T47D (cell line): ENCODE results near the gene HTR7.
"Not testable (repeated sequence)": the region's sequence is repeated elsewhere in the genome, so short reads cannot be mapped to it uniquely, and the experiment has no call there.

Source experiments
- DNase-seq, 2 experiments: peaks; one replicate each; pipeline versions ENCODE4 v3.0.0 to v3.0.0-alpha.2; 2011 to 2012; ENCODE audit warnings: low read depth in 1 of 2, low spot score in 1 of 2
- JUND ChIP-seq: IDR thresholded peaks from 2 replicates; pipeline ENCODE4 v1.6.1; 2012; ENCODE audit warnings: low read depth
- in situ Hi-C: cut with HindIII; loops from 2 replicates; pipeline ENCODE4 v1.10.0; 2016; ENCODE audit warnings: low sequenced_read_pairs, low pct_unique_long_range_greater_than_20kb

HTR7 gene

GRCh38 chr10:90816466-90816865 lies 41.4 kb downstream of the HTR7 start:
- TF ChIP-seq JUND, result no peak
- no peak for DNase-seq
- in situ Hi-C loops, result no loop called here

DNA sequence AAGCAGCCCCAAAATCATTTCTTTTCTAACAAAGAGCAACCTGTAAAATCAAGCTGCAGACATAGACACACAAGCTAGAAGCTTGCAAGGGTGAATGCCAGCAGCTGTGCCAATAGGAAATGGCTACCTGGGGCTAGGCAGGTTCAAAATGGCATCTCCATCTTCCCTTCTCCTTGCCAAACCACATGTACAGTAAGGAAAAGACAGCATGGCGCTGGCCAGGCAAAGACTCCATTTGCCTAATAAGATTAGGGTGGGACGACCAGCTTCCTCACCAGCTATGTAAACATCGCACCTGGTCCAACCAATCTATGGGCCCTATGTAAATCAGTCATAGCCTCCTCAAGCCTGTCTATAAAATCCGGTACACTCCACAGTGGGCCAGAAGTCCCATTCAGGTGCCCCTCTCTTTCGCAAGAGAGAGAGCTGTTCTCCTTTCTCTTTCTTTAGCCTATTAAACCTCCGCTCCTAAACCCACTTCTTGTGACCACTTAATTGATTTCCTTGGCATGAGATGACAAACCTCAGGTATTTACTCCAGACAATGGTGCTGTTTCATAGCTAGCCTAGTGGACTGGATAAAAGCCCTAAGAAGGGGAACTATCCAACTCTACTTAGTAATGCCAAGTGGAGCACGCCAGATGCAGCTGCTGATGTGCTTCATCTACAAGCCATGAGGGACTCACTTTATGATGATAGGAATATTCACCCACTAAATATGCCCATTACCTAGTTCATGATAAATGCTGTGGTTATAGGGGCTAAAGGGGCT lies 44.1 kb downstream of the HTR7 start:
- no peak for DNase-seq
- in situ Hi-C loops, result no loop called here
- TF ChIP-seq JUND, result no peak

DNA sequence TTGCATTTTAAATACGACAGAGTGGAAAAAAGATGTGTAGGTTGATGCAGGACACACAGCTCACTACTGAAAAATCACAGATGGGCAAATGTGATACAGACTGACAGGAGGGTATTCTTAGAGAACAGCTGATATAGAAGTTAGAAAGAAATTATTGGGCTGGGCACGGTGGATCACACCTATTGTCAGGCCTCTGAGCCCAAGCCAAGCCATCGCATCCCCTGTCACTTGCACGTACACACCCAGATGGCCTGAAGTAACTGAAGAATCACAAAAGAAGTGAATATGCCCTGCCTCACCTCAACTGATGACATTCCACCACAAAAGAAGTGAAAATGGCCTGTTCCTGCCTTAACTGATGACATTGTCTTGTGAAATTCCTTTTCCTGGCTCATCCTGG lies 50.7 kb downstream of the HTR7 start:
- DNase-seq, in situ Hi-C loops: not testable (repeated sequence)

DNA sequence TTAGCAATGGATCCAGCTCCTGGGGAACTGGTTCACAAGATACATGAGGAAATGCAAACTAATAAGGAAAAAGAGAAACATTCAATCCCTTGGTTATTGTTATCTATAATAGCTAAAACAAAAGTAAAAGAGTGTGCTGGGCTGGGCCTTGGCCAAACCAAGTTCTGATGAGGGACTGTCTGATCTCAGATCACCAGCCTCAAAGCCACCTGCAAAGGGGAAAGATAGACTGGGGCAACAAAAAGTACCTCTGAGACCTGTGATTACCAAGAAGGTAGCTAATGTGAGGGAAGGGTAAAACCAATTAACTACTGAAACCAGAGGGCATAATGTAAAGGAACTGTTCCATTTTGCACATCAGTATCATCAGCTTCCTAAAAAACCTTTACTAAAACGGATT lies 51.2 kb downstream of the HTR7 start:
- no peak for TF ChIP-seq JUND
- no peak for DNase-seq
- in situ Hi-C loops, result no loop called here

DNA sequence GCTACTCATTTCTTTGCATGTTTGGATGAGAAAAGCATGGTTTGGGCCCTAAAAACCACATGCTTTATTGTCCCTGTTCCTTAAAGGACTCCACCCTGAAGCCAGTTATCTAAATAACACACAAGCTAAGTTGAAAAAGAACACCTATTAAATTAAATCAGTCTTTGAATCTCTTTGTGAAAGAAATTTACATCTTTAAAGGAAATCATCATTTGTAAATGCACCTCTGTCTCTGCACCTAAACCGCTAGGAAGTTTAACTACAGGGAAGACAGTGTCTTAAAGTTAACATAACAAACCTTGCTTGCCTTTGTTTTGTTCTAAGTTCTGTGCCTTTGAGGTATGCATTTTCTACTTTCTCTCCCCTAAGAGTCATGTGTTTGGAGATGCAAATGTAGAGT lies 52.6 kb downstream of the HTR7 start:
- no peak for DNase-seq
- in situ Hi-C loops, result no loop called here
- no peak for TF ChIP-seq JUND

DNA sequence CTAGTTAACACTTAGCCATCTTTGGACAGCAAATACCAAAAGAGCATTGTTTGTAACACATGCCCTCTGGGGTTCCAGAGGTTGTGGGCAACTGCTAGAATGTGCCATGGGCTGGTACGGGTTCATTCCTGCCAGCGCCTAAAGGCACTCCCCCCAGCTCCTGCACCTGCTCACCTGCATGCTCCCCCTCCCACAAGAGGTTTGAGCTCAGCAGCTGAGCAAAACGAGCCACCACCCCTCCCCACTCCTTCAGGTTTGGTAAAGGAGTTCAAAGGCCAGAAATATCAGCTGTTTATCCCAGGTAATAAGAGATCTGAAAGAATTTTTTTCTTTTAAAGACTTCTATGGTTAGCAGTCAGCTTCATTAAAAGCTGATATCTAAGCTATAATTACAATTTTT lies 53.5 kb downstream of the HTR7 start:
- TF ChIP-seq JUND, result no peak
- no peak for DNase-seq
- in situ Hi-C loops, result no loop called here

- no peak for DNase-seq
- no peak for TF ChIP-seq JUND
- in situ Hi-C loops, result no loop called here
Measured at GRCh38 chr10:90801608-90802007, 56.2 kb downstream of the HTR7 start.

GRCh38 chr10:90800232-90800796 lies 57.5 kb downstream of the HTR7 start:
- in situ Hi-C loops, result no loop called here
- TF ChIP-seq JUND, result no peak
- DNase-seq, result no peak

DNA sequence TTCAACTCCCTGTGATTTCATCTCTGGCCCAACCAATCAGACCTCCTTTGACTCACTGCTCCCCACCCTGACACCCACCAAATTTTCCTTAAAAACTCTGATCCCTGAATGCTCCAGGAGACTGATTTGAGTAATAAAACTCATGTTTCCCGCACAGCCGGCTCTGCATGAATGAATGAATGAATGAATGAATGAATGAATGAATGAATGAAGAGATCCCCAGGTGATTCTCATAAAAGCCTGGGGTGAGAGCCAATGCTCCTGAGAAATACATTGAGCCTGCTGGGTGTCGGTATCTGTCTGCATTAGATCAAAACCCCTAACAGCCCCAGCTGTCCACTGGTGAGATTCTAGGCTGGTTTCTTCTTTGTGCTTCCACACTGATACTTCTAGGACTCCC lies 58.7 kb downstream of the HTR7 start:
- TF ChIP-seq JUND, result no peak
- in situ Hi-C loops, result no loop called here

DNA sequence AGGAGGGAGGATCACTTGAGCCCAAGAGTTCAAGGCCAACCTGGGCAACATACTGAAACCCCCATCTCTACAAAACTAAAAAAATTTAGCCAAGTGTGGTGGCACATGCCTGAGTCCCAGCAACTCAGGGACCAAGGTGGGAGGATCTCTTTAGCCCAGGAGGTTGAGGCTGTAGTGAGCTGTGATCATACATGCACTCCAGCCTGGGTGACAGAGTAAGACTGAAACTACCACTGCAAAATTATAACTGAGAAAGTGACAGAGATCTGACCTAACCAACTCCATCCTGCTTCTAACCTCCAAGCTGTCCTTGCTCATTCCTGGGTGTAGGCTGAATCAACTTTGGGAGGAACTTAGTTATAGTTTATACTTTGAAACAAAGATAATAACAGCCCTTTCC lies 59.4 kb downstream of the HTR7 start:
- no peak for DNase-seq
- no peak for TF ChIP-seq JUND
- in situ Hi-C loops, result no loop called here

More for the DNA sequence above, 58.7 kb downstream of the HTR7 start:
- no peak for DNase-seq

DNA sequence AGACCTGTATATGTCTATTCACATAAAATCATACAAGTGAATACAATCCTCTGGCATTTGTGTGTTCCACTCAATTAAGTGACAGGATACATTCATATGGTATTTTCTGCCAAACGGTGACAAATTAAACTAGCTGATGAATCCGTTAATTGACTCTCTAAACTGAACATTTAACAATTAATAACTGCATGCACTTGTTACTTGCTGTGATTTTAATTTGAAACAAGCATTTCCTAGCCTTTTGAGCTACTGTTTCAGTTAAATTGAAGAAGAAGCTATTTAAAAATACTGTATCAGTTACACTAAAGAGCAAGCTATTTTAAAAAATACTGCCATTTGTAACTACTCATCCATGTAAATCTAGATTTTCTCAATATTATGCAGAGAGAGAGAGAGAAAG lies 67.4 kb downstream of the HTR7 start:
- no peak for TF ChIP-seq JUND
- in situ Hi-C loops, result no loop called here
- DNase-seq, result no peak

DNA sequence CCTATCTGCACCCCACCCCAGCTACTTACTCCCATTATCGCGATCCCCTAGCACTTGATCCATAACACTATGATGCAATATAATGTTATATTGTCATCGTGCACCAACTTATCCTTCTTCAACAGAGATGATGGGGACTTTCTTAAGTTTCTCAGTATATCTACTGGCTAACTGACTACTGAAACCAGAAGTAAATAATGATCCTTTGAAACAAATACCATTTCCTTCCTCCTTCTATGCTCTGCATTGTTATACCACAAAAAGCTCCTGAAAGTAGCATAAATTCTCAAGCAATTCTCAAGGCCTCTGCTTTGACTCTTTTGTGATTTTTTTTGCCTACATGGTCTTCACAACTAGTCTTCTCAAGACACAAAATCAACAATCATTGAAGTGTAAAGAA lies 68.9 kb downstream of the HTR7 start:
- in situ Hi-C loops, result no loop called here
- no peak for DNase-seq
- no peak for TF ChIP-seq JUND

DNA sequence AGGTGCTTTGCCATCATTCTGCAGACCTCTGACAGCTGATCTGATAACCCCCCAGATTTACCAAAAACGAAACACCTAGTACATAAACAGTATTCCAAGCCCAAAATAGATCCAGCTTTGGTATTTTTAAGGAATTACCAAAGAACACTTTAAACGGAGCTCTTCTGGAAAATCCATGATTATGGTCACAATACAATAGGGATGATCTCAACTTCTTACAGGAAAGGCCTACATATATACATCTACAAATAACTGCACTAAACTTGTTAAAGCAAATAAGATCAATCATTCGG lies 69.7 kb downstream of the HTR7 start:
- in situ Hi-C loops, result no loop called here
- TF ChIP-seq JUND, result no peak
- DNase-seq, result no peak
